HG03521 (cell line): Measurements from ENCODE around the gene FOSL1.
A peak's percentile ranks its signal among the peaks of the same experiment; 100 is the strongest.

Experiments used
- ATAC-seq: cut with Tn5 transposase; IDR thresholded peaks from one replicate; pipeline ENCODE4 v1.9.1; 2021; ENCODE audit warnings: mild to moderate bottlenecking, moderate library complexity; ENCODE audit not compliant: unreplicated experiment

The FOSL1 gene

GRCh38 chr11:65900125-65900898 lies at the start of gene FOSL1:
Gene FOSL1, minus strand, starts transcription at chr11:65900388. Its CDS starts 49 bp downstream, at chr11:65900339.
- peak; percentile 73 for ATAC-seq

DNA sequence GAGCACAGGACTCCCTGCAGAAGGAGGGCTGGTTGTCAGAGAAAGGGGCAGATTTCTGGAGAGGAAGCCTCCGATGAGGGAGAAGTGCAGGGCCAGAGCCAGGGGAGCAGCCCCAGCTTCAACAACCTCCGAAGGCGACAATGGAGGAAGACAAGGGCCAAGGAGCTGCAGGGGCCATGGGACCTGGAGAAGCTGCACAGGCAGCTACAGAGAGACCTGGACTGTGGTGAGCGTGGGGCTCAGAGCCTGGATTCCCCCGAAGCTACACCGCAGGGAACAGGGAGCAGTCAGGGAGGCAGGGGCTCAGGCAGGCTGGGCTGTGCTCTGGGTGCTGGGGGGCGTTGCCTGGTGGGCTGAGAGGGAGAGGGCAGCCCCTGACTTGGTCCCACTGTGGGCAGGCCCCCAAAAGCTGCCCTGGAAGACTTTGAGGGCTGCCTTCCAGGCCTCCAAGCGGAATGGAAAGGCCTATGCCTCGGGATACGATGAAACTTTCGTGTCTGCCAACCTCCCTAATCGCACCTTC lies 47.5 kb upstream of the FOSL1 start:
- ATAC-seq: no peak

- no peak for ATAC-seq
Measured at GRCh38 chr11:65947133-65947532, 46.9 kb upstream of the FOSL1 start.

GRCh38 chr11:65946655-65947054 lies 46.5 kb upstream of the FOSL1 start:
- no peak for ATAC-seq

- no peak for ATAC-seq
Measured at GRCh38 chr11:65945941-65946558, 45.9 kb upstream of the FOSL1 start.

DNA sequence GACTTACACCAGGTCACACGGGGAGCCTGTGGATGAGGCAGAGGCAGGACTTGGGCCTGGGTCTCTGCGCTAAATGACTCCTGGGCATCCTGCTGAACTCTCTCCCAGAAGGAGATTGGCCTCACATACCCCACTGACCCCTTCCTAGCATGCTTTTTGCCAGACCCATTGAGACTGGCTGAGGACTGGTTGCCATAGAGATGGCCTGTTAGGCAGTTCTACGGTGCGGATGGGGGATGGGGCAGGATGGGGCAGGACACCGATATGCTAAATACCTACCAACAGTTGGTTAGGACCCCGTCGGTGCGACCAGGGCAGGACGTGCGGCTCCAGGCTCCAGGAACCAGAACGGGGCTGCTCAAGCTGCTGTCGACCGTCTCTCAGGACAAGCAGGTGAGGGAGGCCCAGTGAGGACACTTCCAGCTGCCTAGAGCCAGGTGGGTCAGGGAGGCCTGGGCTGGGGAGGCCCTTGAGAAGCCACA lies 45.3 kb upstream of the FOSL1 start, which contains the start of gene TSGA10IP:
TSS of gene TSGA10IP (plus strand) at position 51 of the 482 bp plus-strand sequence. CDS start at position 247, 196 bp downstream.
- ATAC-seq: no peak

DNA sequence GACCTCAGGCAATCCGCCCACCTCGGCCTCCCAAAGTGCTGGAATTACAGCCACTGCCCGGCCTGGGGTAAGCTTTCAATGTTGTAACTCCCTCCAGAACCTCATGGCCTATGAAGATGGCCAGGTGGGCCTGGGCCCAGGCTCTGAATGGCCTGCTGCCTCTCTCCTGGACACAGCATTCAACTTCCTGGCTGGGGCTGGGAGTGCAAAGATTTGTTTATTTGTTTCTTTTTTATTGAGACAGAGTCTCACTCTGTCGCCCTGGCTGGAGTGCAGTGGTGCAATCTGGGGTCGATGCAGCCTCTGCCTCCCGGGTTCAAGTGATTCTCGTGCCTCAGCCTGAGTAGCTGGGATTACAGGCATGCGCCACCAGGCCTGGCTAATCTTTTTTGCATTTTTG lies 44.6 kb upstream of the FOSL1 start:
- ATAC-seq: no peak

DNA sequence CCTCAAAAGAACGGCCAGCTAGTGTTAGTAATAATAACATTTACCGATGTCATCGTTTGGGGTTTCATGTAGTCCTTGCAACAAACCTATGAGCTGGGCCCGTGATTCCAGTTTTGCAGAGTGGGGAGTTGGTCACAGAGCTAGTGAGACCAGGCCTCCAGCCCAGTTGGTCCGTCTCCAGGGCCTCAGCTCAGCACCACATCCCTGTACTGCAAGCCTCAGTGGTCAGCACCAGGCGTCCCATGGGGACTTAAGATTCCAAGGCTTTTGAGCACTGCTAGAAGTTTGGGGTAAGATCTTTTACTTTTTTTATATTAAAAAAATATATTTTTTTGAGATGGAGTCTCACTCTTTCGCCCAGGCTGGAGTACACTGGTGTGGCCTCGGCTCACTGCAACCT lies 44.0 kb upstream of the FOSL1 start:
- no peak for ATAC-seq

DNA sequence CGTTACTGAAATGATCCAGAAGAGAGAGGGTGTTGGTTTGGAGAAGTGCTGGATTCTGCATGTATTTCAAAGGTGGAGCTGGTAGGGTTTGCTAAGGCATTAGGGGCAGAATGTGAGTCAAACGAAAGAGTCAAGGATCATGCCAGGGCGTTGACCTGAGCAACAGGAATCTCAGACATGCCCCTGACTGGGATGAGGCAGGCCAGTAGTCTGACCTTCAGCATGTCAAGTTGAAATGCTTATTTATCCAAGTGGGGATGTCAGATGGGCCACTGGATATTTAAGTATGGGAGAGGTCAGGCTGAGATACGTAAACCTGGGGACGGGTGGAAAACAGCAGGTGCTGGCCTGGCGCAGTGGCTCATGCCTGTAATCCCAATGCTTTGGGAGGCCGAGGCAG lies 42.3 kb upstream of the FOSL1 start:
- ATAC-seq: no peak

DNA sequence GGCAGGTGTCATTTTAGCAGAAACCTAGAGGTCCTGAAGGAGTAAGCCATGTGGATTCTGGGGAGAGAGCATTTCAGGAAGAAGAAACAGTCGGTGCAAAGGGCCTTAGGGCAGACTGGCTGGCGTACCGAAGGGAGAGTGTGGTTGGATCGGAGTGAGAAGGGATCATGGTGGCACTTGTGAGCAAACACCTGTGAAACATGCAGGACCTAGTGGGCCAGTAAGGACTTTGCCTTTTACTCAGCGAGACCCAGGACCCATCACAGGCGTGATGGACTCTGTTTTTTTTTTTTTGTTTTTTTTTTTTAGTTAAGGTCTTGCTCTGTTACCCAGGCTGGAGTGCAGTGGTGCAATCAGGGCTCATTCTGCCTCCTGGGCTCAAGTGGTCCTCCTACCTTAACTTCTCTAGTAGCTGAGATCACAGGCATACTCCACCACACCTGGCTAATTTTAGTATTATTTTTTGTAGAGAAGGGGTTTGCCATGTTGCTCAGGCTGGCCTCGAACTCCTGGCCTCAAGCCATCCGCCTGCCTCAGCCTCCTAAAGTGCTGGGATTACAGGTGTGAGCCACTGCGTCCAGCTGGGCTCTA lies 41.6 kb upstream of the FOSL1 start:
- no peak for ATAC-seq

- ATAC-seq: no peak
Measured at GRCh38 chr11:65937766-65938165, 37.6 kb upstream of the FOSL1 start.

DNA sequence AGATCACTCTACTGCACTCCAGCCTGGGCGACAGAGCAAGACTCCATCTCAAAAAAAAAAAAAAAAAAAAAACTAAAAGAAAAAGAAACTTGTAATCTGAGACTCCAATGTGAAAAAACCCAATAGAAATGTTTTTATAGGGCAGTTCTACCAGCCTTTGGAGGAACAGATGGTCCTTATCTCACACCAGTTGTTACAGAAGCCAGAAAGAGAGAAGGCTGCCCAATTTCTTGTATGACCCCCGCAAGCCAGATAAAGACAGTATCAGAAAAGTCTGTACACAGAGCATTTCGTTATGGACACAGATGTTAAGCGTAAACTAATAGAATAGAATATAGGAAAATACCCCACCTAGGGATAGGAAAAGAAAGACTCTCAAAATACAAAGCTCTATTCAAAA lies 33.8 kb upstream of the FOSL1 start:
- ATAC-seq: no peak

- no peak for ATAC-seq
Measured at GRCh38 chr11:65932558-65932919, 32.4 kb upstream of the FOSL1 start.

- ATAC-seq: no peak
Measured at GRCh38 chr11:65931773-65932557, 31.8 kb upstream of the FOSL1 start.

GRCh38 chr11:65928667-65929066 lies 28.5 kb upstream of the FOSL1 start:
- no peak for ATAC-seq

- ATAC-seq: peak; percentile 70
Measured at GRCh38 chr11:65927904-65928397, 27.8 kb upstream of the FOSL1 start.

DNA sequence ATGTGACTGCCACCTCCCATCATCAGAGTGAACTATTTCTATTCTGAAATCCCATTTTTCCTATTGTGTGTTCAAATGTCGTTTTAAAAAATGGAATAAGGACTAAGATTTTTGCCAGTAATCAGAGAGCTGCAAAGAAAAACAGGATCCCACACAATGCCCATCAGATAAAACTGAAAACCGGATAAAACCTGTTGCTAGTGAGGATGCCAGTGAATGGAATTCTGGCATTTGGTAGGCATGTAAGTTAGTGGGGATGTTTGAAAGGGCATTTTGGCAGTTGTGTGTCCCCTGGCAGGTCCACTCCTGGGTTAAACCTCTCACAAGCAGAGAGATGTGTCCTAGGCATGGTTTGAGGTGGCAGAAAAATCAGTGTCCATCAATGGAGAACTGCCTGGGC lies 25.2 kb upstream of the FOSL1 start:
- ATAC-seq: no peak

DNA sequence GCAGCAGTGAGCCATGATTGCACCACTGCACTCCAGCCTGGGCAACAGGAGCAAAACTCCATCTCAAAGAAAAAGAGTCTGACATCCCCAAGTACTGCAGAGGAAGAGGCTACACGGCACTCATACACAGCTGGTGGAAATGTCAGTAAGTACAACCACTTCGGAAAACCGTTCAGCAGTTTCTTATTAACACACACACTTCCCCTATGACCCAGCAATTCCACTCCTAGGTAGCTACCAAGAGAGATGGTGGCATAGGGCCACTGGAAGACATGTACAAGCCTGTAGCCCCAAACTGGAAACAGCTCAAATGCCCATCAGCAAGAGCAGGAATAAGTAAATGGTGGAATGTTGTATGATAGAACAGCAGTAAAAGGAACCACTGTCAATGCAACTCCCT lies 22.4 kb upstream of the FOSL1 start:
- no peak for ATAC-seq

DNA sequence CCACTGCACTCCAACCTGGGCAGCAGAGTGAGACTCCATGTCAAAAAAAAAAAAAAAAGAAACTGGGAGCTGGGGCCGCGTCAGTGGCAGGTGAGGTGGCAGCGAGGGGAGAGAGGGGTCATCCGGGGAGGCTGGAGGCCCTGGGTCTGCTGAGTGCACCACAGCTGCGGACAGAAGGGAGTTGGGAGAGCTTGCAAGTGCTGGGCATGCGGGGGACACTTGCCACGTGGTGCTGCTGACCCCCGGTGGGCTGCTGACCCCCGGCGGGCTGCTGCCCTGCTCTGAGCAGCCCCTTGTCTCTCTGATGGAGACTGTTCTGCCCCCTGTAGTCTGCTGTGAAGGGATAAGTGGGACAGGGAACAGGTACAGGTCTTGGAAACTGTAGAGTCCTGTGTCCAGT lies 21.7 kb upstream of the FOSL1 start:
- no peak for ATAC-seq

DNA sequence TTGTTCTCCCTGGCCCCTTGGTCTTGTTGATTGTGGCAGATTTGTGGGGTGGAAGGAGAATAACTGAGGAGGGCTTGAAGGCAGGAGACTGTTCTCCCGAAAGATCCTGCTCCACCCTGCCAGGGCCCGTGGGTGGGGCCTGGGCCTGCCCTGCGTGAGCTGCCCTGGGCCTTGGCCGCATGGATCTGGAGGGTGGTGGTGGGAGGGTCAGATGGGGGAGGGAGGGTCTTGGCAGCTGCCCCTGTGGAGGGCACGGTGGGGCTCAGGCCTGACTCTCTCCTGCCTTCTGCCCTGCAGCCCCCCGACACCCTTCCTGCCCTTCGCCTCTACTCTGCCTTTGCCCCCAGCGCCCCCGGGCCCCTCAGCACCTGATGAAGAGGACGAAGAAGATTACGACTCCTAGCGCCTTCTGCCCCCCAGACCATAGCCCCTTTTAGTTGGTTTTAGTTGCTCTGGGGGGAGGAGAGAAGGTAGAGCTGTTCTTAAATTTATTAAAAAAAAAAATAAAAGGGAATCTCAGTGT lies 20.9 kb upstream of the FOSL1 start:
- ATAC-seq: no peak

DNA sequence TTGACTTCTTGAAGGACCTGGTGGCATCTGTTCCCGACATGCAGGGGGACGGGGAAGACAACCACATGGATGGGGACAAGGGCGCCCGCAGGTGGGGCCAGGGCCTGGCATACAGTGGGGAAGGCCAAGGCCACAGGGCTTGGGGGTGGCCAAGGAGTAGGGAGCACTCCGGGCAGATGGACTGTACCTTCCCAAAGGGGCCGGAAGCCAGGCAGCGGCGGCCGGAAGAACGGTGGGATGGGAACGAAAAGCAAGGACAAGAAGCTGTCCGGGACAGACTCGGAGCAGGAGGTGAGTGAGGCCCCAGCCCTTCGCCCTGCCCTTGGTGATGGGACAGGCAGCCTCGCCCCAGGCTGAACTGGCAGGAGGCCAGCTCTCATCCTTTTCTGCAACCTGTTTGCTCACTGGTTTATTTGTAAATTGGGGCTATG lies 20.2 kb upstream of the FOSL1 start:
- ATAC-seq: no peak
